ENCODE results near the gene AHRR. TPM values are rescaled to one million over a fixed set of nuclear protein-coding genes. Genes with fewer than 3 reads are reported as not detected.
"Not testable (repeated sequence)": the region's sequence is repeated elsewhere in the genome, so short reads cannot be mapped to it uniquely, and the experiment has no call there.

The AHRR gene
- polyA plus RNA-seq, 12 donors: 1.4 to 11.9 (median 2.0) TPM; not detected in 2

GRCh38 chr5:414991-415927, 93.7 kb downstream of the AHRR start:
- not testable (repeated sequence) for DNase-seq

- DNase-seq: no peak
Observed at GRCh38 chr5:415928-416635, 94.6 kb downstream of the AHRR start.

DNA sequence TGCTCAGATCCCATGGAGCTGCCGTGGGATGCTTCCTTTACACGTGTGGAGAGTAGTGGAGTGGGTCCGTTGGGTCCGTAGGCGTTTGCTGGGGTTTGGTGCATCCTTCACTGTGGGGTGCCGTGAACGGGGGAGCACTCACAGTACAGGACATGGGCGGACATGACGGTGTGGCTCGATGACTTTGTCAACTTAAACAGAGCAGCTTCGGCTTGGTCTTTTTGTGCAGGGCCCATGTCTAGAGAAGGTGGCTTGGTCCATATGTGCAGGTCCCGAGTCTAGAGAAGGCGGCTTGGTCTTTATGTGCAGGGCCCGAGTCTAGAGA, 95.1 kb downstream of the AHRR start:
- DNase-seq: no peak

GRCh38 chr5:417301-418161, 96.0 kb downstream of the AHRR start:
- DNase-seq: no peak

GRCh38 chr5:418162-419121, 96.9 kb downstream of the AHRR start:
- no peak for DNase-seq

DNA sequence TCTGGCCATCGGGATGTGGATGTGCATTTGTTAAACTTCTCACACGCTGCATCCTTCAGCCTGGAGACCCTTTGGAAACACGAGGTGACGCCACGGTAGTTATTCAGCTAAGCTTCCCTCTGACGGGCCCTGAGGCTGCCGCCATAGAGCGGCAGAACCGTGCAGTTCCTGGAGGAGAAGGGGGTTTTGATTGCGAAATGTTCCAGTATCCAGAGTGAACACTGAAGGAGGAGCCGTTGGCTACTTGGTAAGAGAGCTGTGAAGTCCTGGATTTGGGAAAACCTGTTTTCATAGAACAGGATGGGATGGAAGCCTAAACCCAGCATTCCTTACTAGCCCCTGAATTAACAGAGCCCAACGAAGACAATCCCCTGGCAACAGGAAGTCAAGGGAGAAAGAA, 98.5 kb downstream of the AHRR start:
- DNase-seq: no peak

GRCh38 chr5:420632-421286, 99.2 kb downstream of the AHRR start:
- no peak for DNase-seq

- DNase-seq: no peak
Observed at GRCh38 chr5:421287-421880, 99.9 kb downstream of the AHRR start.

DNA sequence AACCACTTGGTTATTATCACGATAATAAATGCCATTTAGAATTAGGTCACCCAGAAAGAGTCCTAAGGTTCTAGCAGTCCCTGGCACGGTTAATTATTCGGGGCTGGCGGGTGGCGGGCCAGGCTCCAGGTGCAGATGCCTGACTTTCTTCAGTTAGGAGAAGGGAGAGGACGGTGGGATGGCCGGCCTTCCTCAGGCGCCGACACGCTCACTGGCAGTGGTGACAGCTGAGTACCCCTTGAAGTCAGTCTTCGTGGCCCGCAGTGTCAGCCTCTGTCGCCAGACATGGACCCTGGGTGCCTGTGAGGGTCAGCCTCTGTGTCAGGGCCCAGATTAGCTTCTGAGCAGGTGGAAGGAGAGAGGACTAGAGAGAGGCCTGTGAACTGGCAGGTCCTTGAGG, 100.4 kb downstream of the AHRR start:
- no peak for DNase-seq

DNA sequence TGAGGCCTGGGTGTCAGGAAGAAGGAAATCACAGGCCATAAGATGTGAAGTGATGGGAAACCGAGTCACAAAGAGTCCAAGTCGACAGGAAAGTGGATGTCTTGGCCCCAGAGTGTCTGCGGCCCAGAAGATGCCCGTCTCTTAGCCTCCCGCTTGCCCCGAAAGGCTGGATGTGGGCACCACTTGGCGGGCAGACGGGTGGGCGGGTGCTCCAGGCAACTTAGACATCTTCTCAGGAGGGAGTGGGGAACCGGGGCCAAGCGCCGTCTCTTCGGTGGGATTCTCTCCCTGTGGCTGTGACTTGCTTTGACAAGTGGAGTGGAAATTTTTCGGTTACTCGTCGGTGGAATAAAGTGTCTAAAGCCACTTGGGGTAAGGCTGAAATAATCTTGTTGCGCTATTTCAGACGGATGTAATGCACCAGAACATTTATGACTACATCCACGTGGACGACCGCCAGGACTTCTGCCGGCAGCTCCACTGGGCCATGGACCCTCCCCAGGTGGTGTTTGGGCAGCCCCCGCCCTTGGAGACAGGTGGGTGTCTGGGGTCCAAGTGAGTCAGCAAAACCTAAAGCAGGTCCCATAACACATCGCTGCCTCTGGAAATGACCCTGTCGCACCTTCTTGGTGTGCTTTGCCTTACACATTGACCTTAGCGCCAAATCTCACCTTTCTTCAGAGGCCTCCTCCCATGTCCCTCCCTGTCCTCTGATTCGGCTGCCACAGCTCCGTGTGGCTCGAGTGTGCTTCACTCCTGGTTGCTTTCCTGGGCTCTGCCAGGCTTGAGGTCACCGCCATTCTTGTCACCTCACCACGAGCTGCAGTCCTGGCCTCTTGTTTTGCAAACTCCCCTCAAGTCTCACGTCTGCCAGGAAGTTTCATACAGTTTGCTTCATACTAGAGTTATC, 101.1 kb downstream of the AHRR start:
- no peak for DNase-seq

GRCh38 chr5:423233-423565, 101.7 kb downstream of the AHRR start:
- DNase-seq: no peak

DNA sequence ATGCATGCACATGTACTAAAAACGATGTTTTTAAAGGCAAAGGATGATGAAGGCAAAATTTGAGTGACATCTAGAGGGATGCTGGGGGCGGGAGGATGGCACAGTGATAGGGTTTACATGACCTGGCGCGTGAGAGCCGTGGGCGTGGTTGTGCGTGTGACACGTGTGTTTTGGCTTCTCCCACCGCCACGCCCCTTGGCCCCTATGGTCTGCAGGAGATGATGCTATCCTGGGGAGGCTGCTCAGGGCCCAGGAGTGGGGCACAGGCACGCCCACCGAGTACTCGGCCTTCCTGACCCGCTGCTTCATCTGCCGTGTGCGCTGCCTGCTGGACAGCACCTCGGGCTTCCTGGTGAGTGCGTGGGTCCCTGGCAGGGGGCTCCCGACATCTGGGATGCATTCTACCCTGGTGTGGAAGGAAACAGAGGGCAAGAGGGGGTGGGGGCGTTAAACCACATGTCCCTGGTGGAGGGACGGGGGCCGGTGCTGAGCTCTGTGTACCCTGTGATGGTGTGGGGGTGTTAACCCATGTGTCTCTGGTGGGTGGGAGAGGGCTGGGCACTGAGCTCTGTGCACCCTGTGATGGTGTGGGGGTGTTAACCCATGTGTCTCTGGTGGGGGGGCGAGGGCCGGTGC, 102.2 kb downstream of the AHRR start:
- no peak for DNase-seq

GRCh38 chr5:424301-425110, 103.0 kb downstream of the AHRR start:
- DNase-seq: no peak

DNA sequence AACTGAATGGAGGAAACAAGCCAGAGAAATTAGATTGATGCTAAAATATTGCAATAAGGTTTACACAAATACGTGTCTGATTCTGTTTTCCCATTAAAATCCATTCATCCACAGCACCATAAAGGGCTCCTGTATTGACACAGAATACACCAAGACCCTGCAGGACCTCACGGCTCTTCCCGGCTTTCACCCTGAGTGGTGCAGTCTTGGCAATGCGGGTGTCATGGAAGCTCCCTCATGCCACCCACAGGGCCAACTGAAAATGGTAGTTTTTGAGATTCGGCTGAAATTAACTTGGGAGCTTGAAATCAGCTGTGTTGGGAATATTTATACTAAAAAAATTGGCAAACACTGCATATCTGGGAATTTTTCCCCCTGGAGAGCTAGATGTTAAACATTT, 104.2 kb downstream of the AHRR start:
- no peak for DNase-seq

- DNase-seq: no peak
Observed at GRCh38 chr5:426392-426976, 105.0 kb downstream of the AHRR start.

DNA sequence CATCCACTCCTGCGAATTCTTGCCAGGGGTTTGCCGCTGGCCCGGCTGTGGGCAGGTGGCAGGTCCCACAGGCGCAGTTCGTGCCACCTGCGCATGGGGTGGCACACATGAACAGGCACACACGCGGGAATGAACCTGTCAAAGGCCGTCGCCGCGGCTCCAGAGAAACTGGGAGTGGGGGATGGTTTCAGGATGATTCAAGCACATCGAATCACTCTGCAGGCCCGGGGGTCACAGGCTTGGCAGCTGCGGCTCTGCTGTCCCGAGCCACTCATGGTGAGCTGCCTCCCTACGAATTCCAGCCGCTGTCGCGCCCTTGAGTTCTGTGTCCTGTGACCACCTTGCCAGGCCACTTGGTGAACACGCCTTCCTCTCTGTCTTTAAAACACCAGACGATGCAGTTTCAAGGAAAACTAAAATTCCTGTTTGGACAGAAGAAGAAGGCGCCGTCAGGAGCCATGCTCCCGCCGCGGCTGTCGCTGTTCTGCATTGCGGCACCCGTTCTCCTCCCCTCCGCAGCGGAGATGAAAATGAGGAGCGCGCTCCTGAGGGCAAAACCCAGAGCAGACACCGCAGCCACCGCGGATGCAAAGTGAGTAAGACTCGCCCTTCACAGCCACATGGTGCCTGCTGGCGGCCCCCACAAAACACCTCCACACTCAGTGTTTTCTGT, 106.0 kb downstream of the AHRR start:
- DNase-seq: no peak

DNA sequence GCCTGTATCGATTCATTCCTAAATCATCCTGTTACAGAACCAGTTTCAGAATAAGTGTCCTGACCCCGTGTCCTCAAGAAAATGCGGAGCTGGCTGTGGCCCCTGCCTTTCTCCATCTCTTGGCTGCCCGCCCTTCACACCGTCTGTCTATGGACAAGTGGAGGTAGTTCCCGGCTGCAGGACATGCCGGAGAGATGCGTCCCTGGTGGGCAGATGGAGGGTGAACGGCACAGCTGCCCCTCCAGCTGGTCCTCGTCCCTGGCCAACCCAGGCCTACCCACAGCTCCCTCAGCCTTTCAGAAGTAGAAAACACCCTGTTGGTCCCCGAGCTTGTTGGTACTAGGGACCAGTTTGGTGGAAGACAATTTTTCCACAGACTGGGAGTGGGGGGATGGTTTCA, 106.7 kb downstream of the AHRR start:
- DNase-seq: no peak

All from muscle of arm (tissue), 12 donors.